Esophagus muscularis mucosa (tissue), 4 donors: ENCODE results near the gene DAAM2.

ENCODE experiments used
- CTCF ChIP-seq, 3 experiments: fragments of 200-600 bp in 2 of 3; fragments of 450-650 bp in 1 of 3; sonication (generic) in 2 of 3; IDR thresholded peaks; one replicate each; pipeline ENCODE4 v1.5.1; 2017 to 2019; ENCODE audit warnings: antibody characterized with exemption in 3 of 3, mild to moderate bottlenecking in 2 of 3, moderate library complexity in 1 of 3
- EP300 ChIP-seq: sonication (generic); formaldehyde crosslinking; IDR thresholded peaks from one replicate; pipeline ENCODE4 v1.6.1; 2017; ENCODE audit warnings: antibody characterized with exemption
- POLR2A ChIP-seq: fragments of 450-650 bp; IDR thresholded peaks from one replicate; pipeline ENCODE4 v1.6.1; 2017; ENCODE audit warnings: antibody characterized with exemption, moderate library complexity, mild to moderate bottlenecking, low read depth
- POLR2AphosphoS5 ChIP-seq, 2 donors: sonication (generic); formaldehyde crosslinking; IDR thresholded peaks; one replicate each; pipeline ENCODE4 v1.6.1; 2017; ENCODE audit warnings: antibody characterized with exemption in 2 of 2

GRCh38 chr6:39834278-39834677, 42.1 kb downstream of the DAAM2 start:
- TF ChIP-seq CTCF (IDR thresholded peaks at IDR 0.05) (no peak), POLR2A (no peak), EP300 (no peak), POLR2AphosphoS5 (IDR thresholded peaks at IDR 0.05) (no peak)
